ENCODE measurements around the gene XPO1. TPM values are rescaled to one million over a fixed set of nuclear protein-coding genes. Genes with fewer than 3 reads are reported as not detected.
"Not testable (repeated sequence)": the region's sequence is repeated elsewhere in the genome, so short reads cannot be mapped to it uniquely, and the experiment has no call there.

Gene XPO1
- total RNA-seq, 1 donor from 2014 or later: 780 TPM

DNA sequence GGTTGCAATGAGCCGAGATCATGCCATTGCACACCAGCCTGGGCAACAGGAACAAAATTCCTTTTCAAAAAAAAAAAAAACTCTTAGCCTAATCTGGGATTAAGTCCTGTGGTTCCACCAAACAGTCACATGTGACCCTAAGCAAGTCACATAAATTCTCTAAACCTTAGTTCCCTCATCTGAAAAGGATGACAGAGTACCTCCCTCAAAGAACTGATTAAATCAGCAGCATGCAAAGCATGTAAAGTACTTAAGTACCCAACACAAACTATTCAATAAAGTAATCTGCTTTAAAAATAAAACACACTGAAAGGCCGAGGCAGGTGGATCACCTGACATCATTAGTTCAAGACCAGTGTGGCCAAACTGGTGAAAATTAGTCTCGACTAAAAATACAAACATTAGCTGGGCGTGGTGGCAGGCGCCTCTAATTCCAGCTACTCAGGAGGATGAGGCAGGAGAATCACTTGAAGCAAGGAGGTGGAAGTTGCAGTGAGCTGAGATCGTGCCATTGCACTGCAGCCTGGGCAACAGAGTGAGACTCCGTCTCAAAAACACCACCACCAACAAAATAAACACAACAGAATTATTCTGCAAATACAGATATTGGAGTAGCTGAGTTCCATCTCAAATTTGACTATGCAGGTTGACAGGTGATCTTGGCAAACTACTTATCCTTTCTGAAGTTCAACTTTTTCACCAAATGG is 74.2 kb downstream of the XPO1 start:
- no peak for DNase-seq

- DNase-seq: no peak
Observed at GRCh38 chr2:61461404-61461803, 76.8 kb downstream of the XPO1 start.

GRCh38 chr2:61460163-61460562 is 78.0 kb downstream of the XPO1 start:
- no peak for DNase-seq

- DNase-seq: no peak
Observed at GRCh38 chr2:61456746-61457420, 81.3 kb downstream of the XPO1 start.

GRCh38 chr2:61456070-61456745 is 81.9 kb downstream of the XPO1 start:
- no peak for DNase-seq

- DNase-seq: not testable (repeated sequence)
Observed at GRCh38 chr2:61454972-61455371, 83.2 kb downstream of the XPO1 start.

GRCh38 chr2:61454383-61454782 is 83.8 kb downstream of the XPO1 start:
- no peak for DNase-seq

GRCh38 chr2:61452392-61452791 is 85.8 kb downstream of the XPO1 start:
- no peak for DNase-seq

- no peak for DNase-seq
Observed at GRCh38 chr2:61451178-61451577, 87.0 kb downstream of the XPO1 start.

GRCh38 chr2:61450144-61450543 is 88.0 kb downstream of the XPO1 start:
- DNase-seq: no peak

- no peak for DNase-seq
Observed at GRCh38 chr2:61448229-61448628, 89.9 kb downstream of the XPO1 start.

DNA sequence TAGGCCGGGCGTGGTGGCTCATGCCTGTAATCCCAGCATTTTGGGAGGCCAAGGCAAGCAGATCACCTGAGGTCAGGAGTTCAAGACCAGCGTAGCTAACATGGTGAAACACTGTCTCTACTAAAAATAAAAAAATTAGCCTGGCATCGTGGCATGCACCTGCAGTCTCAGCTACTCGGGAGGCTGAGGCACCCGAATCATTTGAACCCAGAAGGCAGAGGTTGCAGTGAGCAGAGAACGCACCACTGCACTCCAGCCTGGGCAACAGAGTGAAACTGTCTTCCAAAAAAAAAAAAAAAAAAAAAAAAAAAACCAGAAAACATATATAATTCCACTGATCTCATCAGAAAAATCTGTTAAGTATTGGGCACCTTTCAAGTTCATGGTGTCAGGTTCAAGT is 91.2 kb downstream of the XPO1 start:
- not testable (repeated sequence) for DNase-seq

GRCh38 chr2:61443342-61444041 is 94.7 kb downstream of the XPO1 start:
- DNase-seq: no peak

DNA sequence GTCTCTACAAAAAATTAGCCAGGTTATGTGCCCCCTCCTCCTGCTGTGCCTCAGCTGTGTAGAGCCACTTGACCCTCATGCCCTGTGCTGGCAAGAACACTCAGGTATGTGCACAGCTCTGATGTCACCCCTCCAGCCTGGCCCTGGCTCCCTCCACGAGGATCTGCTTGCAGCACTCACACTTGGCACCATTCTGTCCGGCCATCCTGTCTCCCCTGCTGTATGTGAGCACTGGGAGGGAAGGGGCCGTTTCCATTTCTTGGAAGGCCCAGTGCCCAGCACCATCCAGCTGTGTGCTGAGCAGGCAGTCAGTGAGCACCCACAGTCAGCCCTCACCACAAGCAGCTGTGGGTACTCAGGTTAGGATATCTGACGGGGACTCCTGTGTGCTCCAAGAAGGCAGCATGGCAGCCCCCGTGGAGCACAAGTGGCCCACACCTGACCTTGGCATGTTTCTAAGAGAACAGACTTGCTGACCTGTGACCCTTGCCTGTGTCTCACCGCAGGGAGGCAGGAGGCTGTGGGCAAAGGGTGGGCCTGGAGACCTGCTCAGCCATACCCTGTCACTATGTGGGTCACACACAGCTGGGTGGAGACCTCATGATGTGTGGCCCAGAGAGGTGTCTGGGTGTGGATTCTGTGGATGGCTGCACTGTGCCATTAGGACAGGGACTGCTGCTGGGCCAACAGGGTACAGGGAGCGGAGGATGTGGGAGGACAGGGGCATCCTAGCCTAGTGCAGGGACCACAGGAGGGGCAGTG is 98.7 kb downstream of the XPO1 start:
- DNase-seq: no peak

- no peak for DNase-seq
Observed at GRCh38 chr2:61438670-61439069, 99.5 kb downstream of the XPO1 start.

GRCh38 chr2:61437170-61437569 is 101.0 kb downstream of the XPO1 start:
- DNase-seq: no peak

GRCh38 chr2:61436092-61436491 is 102.1 kb downstream of the XPO1 start:
- no peak for DNase-seq

DNA sequence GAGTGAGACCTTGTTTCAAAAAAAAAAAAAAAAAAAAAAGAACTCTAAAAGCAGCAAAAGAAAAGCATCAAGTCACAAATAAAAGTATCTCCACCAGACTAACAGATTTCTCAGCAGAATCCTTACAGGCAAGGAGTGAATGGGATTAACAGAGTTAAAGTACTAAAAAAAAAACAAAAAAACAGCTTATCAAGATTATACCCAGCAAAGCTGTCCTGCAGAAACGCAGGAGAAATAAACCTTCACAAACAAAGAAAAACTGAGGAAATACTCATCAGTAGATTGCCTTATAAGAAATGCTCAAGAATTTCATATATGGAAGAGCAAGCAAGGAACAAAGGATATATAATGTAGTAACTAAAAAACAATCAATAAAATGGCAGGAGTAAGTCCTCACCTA is 102.9 kb downstream of the XPO1 start:
- no peak for DNase-seq

GRCh38 chr2:61434314-61434713 is 103.8 kb downstream of the XPO1 start:
- no peak for DNase-seq

DNA sequence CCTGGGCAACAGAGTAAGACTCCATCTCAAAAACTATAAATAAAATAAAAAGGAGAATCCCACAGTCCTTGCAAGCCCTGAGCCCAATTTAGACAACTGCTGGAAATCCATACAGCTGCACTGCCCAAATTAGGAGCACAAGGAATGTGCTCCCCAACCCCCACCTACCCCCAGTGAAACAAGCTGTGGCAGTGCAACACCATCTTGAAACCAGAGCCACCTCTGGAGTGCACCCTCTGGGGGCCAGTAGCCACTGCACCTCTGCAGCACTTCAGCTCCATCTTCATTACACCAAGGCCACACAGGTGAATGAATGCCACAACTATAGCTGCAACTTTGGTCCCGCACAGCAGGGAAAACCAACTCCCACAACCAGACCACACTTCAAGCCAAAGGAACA is 104.5 kb downstream of the XPO1 start:
- no peak for DNase-seq

GRCh38 chr2:61432990-61433389 is 105.2 kb downstream of the XPO1 start:
- DNase-seq: no peak

- no peak for DNase-seq
Observed at GRCh38 chr2:61431345-61431744, 106.8 kb downstream of the XPO1 start.

All from occipital lobe (tissue), 2 donors.